Measurements from ENCODE around the gene SLC25A39. TPM values are rescaled to one million over a fixed set of nuclear protein-coding genes. Genes with fewer than 3 reads are reported as not detected.

SLC25A39 gene
- total and polyA plus RNA-seq, 2 of the 13 experiments (the other 11 are each of a cell fraction or from before 2014, with no cell fraction given): 144 to 151 TPM

GRCh38 chr17:44308320-44308818 is 16.3 kb downstream of the SLC25A39 start, which contains the start of gene RUNDC3A (continued):
- TF ChIP-seq SNAPC4 (CRISPR knock-in tag; IDR thresholded peaks at IDR 0.05) (no peak), GZF1 (CRISPR knock-in tag; IDR thresholded peaks at IDR 0.05) (no peak), ZNF337 (CRISPR knock-in tag; IDR thresholded peaks at IDR 0.05; ENCODE audit: borderline replicate concordance, low read depth) (no peak), BCL3 (CRISPR knock-in tag; IDR thresholded peaks at IDR 0.05) (peak; percentile 30; the same call in 1 of the 2 replicates), ONECUT2 (CRISPR knock-in tag; IDR thresholded peaks at IDR 0.05) (peak; percentile 41; the same call in 1 of the 2 replicates), USF2 (IDR thresholded peaks at IDR 0.05; ENCODE audit: low read depth, low read length) (no peak), USF2 (CRISPR knock-in tag; IDR thresholded peaks at IDR 0.05; ENCODE audit: borderline replicate concordance) (no peak), ZNF672 (CRISPR knock-in tag; IDR thresholded peaks at IDR 0.05) (peak; percentile 63; the same call in 1 of the 2 replicates), TERF1 (CRISPR knock-in tag; IDR thresholded peaks at IDR 0.05) (no peak), ZFP90 (CRISPR knock-in tag; IDR thresholded peaks at IDR 0.05; ENCODE audit: borderline replicate concordance) (peak; percentile 92), SIN3B (IDR thresholded peaks at IDR 0.05; ENCODE audit: low read length) (no peak), ISL2 (CRISPR knock-in tag; IDR thresholded peaks at IDR 0.05) (peak; percentile 63), NRL (CRISPR knock-in tag; IDR thresholded peaks at IDR 0.05; ENCODE audit: borderline replicate concordance) (no peak), ZFP41 (CRISPR knock-in tag; IDR thresholded peaks at IDR 0.05; ENCODE audit: borderline replicate concordance) (no peak), ZMYM3 (CRISPR knock-in tag; IDR thresholded peaks at IDR 0.05) (no peak), HMG20B (CRISPR knock-in tag; conservative IDR thresholded peaks at IDR 0.05) (0 out of 2 replicates have a peak, but pooled peaks have one; percentile 48), HNRNPL (IDR thresholded peaks at IDR 0.05; ENCODE audit: low read depth, low read length) (0 out of 2 replicates have a peak, but pooled peaks have one; percentile 32), ZNF232 (CRISPR knock-in tag; IDR thresholded peaks at IDR 0.05; ENCODE audit: borderline replicate concordance) (peak; percentile 83), MYNN (CRISPR knock-in tag; IDR thresholded peaks at IDR 0.05; ENCODE audit: low read depth) (peak; percentile 85; the same call in 1 of the 2 replicates), ZNF501 (CRISPR knock-in tag; IDR thresholded peaks at IDR 0.05) (peak; percentile 55; the same call in 1 of the 2 replicates), MXD4 (CRISPR knock-in tag; IDR thresholded peaks at IDR 0.05) (peak; percentile 82)
